GM12865 (cell line): ENCODE data around the gene LCP2.

ENCODE experiments used
- DNase-seq: peaks from one replicate; pipeline ENCODE4 v3.0.0; 2010; ENCODE audit warnings: low read depth
- H3K4me3 ChIP-seq: 2 replicates; pipeline ENCODE4 v1.5.1; 2011; ENCODE audit warnings: mild to moderate bottlenecking, low read depth, low read length, control low read depth
- TF ChIP-seq, protein P1 (sequence below): IDR thresholded peaks from 2 replicates; pipeline ENCODE4 v1.5.1; 2011; ENCODE audit warnings: low read length, control low read depth, low read depth, inconsistent platforms; ENCODE audit not compliant: insufficient read depth; ENCODE audit errors: missing control alignments

Gene LCP2

DNA sequence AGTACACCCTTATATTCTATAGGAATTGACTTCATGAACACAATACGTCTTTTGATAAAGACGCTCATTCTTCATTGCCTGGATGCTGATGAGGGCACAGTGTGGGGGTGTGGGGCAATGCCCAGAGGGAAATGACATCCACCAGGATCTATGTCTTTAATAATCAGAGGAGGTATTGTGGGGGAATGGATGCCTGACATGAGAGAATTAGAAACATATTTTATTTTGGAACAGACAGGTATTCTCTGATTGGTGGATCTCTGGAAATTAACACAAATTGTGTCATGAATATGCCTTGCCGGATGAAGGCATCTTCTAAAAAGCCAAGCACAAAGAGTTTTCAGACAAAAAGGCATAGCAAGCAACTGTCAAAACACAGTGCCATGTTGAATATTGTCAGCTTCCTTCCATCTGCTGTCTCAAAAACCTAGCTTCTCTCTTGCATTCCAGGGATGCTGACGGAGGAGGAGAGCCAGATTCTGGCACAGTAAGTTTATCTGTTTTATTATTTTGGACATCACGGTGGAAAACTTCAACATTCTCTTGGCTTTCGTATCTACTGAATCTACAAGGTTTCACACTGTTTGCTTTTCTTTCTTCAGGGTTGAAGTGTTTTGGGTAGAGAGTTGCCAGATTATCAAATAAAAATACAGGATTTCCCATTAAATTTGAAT is 68.7 kb downstream of the LCP2 start:
- no peak overlapping the region for H3K4me3 ChIP-seq
- TF ChIP-seq, protein P1, sequence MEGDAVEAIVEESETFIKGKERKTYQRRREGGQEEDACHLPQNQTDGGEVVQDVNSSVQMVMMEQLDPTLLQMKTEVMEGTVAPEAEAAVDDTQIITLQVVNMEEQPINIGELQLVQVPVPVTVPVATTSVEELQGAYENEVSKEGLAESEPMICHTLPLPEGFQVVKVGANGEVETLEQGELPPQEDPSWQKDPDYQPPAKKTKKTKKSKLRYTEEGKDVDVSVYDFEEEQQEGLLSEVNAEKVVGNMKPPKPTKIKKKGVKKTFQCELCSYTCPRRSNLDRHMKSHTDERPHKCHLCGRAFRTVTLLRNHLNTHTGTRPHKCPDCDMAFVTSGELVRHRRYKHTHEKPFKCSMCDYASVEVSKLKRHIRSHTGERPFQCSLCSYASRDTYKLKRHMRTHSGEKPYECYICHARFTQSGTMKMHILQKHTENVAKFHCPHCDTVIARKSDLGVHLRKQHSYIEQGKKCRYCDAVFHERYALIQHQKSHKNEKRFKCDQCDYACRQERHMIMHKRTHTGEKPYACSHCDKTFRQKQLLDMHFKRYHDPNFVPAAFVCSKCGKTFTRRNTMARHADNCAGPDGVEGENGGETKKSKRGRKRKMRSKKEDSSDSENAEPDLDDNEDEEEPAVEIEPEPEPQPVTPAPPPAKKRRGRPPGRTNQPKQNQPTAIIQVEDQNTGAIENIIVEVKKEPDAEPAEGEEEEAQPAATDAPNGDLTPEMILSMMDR: no peak
- DNase-seq: no peak

DNA sequence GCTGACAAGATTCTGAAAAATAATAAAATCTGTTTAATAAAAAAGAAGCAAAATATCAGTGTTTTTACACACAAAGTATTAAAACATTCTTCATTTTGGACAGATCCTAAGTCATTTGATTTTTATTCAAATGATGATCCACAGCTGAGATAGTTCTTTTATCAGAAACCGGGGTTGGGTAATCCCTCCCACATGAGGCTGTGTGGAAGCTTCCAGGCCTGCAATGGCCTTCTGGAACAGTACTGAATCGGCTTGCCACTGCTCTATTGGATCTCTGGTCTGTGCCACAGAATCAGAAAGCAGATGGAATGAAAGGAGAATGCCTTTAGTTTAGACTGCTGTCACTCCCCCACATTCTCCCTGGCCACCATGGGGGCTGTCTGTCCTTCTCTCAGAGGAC is 70.9 kb downstream of the LCP2 start:
- TF ChIP-seq, protein P1: no peak
- no peak overlapping the region for H3K4me3 ChIP-seq
- DNase-seq: no peak

DNA sequence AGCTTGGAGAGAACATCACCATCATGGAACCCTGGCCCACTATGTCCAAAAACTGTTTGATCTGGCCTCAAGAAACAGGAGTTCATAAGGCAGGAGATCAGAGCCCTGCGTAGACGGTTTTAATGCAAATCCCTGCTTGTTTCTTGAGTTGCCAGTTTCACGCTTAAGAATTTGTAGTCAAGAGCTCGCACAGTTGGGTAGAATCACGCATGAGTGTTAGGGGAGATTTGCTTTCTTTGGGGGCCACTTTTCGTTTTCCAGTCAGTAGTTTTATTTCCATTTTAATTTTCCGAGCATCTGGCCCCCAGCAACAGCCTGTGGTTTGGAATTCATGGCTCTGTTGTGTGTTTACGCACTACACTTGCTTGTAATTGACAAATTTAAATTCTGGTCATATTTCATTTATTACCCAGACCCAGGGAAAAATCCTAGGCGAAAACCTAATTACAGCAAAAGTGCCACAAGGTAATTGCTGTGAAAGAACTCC is 71.4 kb downstream of the LCP2 start:
- DNase-seq: no peak
- TF ChIP-seq, protein P1: no peak
- no peak overlapping the region for H3K4me3 ChIP-seq

DNA sequence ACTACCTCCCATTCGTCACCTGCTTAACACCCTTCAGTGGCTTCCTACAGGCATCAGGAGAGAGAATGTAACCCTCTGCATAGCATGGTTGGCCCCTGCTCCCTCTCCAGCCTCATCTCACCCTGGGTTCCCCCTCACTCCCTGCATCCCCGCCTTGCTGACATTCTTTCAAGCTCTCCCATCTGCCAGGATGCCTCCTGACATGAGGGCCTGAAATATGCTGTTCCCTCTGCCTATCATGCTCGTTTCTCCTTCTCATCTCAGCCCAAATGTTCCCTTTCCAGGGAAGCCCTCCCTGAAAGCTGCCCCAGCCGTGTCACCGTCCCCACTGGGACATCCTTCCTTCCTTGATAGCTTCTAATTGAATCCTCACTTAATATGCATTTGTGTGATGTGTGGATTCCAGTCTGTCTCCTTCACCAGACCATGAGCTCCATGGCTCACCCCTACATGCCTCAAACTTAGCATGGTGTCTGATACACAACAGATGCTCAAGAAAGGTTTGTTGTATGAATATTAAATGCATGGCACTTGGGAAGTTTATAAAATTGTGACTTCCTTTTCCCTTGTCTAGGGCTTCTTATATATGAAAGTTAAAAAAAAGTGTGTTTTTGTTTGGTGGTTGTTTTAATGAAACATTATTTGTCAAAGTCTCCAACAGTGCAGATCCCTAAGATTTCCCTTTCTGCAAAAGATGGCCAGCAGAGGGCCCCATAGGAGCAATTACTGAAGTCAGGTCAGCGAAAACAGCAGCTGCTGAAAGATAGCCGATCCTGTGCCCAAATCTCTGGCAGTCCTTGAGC is 72.0 kb downstream of the LCP2 start:
- no peak overlapping the region for H3K4me3 ChIP-seq
- DNase-seq: peak; percentile 74
- TF ChIP-seq, protein P1: peak; percentile 70

DNA sequence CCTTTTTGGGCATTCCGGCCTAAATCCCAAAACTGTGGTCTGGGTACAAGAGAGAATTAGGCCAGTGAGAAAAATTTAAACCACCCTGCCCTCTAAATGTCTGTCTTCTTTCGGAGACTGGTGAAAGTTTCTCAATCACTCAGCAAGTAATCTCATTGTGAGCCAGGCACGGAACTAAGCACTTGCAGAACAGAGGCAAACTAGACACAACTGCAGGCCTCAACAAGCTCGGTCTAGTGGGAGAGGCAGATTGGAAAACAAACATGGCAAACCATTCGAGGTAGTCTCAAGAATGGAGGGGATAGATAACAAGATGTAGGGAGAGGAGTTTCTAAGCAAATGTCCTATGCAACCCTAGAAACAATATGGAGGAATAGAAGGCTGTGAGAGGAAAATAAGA is 73.7 kb downstream of the LCP2 start:
- TF ChIP-seq, protein P1: no peak
- DNase-seq: peak; percentile 22
- H3K4me3 ChIP-seq: no peak overlapping the region

DNA sequence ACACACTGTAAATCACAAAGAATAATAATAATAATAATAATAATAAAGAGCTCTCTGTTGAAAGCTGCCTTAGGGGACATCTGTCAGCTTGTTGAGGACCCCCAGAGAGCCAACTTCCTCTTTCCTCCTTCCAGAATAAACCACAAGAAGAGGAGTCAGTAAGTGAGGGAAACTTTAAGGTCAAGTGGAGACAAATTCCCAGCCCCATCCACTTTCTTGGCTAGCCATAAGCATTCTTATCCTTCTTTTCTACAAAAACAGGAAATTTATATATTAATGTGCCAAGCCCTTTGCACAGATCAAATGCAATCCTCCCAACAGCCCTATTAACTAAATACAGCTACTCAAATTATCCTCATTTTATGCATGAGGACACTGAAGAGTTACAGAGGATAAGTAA is 74.2 kb downstream of the LCP2 start:
- TF ChIP-seq, protein P1: no peak

More for the DNA sequence above, 74.2 kb downstream of the LCP2 start:
- DNase-seq: no peak
- no peak overlapping the region for H3K4me3 ChIP-seq
